ENCODE results near the gene TRAF3IP3.

GRCh38 chr1:209736490-209737117, 19.2 kb upstream of the TRAF3IP3 start:
- TF ChIP-seq EZH2phosphoT487 (IDR thresholded peaks at IDR 0.05; ENCODE audit: borderline replicate concordance, low read depth) (no peak), CTCF (IDR thresholded peaks at IDR 0.05) (no peak), TAF1 (IDR thresholded peaks at IDR 0.05; ENCODE audit: borderline replicate concordance, low read depth, low read length) (no peak), RCOR1 (IDR thresholded peaks at IDR 0.05; ENCODE audit: low read length) (no peak), MAX (IDR thresholded peaks at IDR 0.05; ENCODE audit: low read depth) (no peak), RFX5 (IDR thresholded peaks at IDR 0.05; ENCODE audit: low read length) (no peak), TCF12 (IDR thresholded peaks at IDR 0.05) (no peak), POLR2AphosphoS5 (IDR thresholded peaks at IDR 0.05; ENCODE audit: low read depth, low read length) (no peak), ZBTB33 (IDR thresholded peaks at IDR 0.05; ENCODE audit: borderline replicate concordance, low read depth) (no peak), SIN3A (IDR thresholded peaks at IDR 0.05; ENCODE audit: borderline replicate concordance, low read depth, low read length) (no peak), USF2 (IDR thresholded peaks at IDR 0.05; ENCODE audit: borderline replicate concordance, low read depth, low read length) (no peak), REST (IDR thresholded peaks at IDR 0.05; ENCODE audit: low read depth, low read length) (no peak), JUND (IDR thresholded peaks at IDR 0.05) (no peak), RAD21 (IDR thresholded peaks at IDR 0.05; ENCODE audit: low read length) (no peak)

Data from SK-N-SH (cell line).